Fibroblast of lung (primary cell): Measurements from ENCODE around the gene DEDD2. TPM values are rescaled to one million over a fixed set of nuclear protein-coding genes. Genes with fewer than 3 reads are reported as not detected.

ENCODE experiments used
- DNase-seq, 2 donors: peaks; one replicate each; pipeline versions ENCODE4 v3.0.0 to v3.0.0-alpha.2; 2010; ENCODE audit warnings: low read depth in 2 of 2
- H2AFZ ChIP-seq: 2 replicates; pipeline ENCODE4 v1.5.1; 2012; ENCODE audit warnings: low read length, control low read depth, inconsistent platforms
- H3K27ac ChIP-seq: 2 replicates; pipeline ENCODE4 v1.5.1; 2011; ENCODE audit warnings: low read length, control low read depth; ENCODE audit not compliant: insufficient read depth
- H3K27me3 ChIP-seq: 2 replicates; pipeline ENCODE4 v1.5.1; 2011; ENCODE audit warnings: mild to moderate bottlenecking, low read length; ENCODE audit not compliant: control insufficient read depth, insufficient read depth
- H3K36me3 ChIP-seq: 2 replicates; pipeline ENCODE4 v1.5.1; 2011; ENCODE audit warnings: low read length; ENCODE audit not compliant: control insufficient read depth, insufficient read depth
- H3K4me1 ChIP-seq: 2 replicates; pipeline ENCODE4 v1.5.1; 2011; ENCODE audit warnings: low read length; ENCODE audit not compliant: control insufficient read depth, insufficient read depth; ENCODE audit errors: extremely low read depth
- H3K4me2 ChIP-seq: 2 replicates; pipeline ENCODE4 v1.5.1; 2011; ENCODE audit warnings: low read length, control low read depth; ENCODE audit not compliant: insufficient read depth; ENCODE audit errors: extremely low read depth
- H3K4me3 ChIP-seq, 4 experiments: fragments of 200-600 bp in 1 of 4; sonication (generic) in 1 of 4; replicated peaks in 1 of 4; 2 replicates each; pipeline ENCODE4 v1.5.1; 2011 to 2016; ENCODE audit warnings: low read length in 4 of 4, low read depth in 3 of 4, mild to moderate bottlenecking in 3 of 4, control low read depth in 2 of 4, inconsistent platforms in 1 of 4, mixed read lengths in 1 of 4; ENCODE audit not compliant: insufficient read depth in 1 of 4; ENCODE audit errors: control extremely low read depth in 1 of 4
- H3K79me2 ChIP-seq: 2 replicates; pipeline ENCODE4 v1.5.1; 2012; ENCODE audit warnings: mild to moderate bottlenecking, low read length, inconsistent platforms; ENCODE audit not compliant: control insufficient read depth, insufficient read depth
- H3K9ac ChIP-seq: 2 replicates; pipeline ENCODE4 v1.5.1; 2011; ENCODE audit warnings: mild to moderate bottlenecking, low read length, control low read depth; ENCODE audit not compliant: insufficient read depth
- H3K9me3 ChIP-seq: 2 replicates; pipeline ENCODE4 v1.5.1; 2012; ENCODE audit warnings: low read depth, low read length; ENCODE audit not compliant: control insufficient read depth, insufficient read depth
- H4K20me1 ChIP-seq: 2 replicates; pipeline ENCODE4 v1.5.1; 2011; ENCODE audit warnings: low read length; ENCODE audit not compliant: control insufficient read depth, insufficient read depth; ENCODE audit errors: extremely low read depth
- EZH2 ChIP-seq: IDR thresholded peaks from 2 replicates; pipeline ENCODE4 v1.5.1; 2012; ENCODE audit warnings: low read length, control low read depth, mild to moderate bottlenecking; ENCODE audit errors: missing control alignments
- polyA plus RNA-seq, 2 donors: library from polyadenylated mRNA; depleted of rRNA in 1 of 2; stranded (reverse) in 1 of 2; unstranded in 1 of 2; fragments of >200 nt; gene quantifications; 2 replicates each; pipeline ENCODE4 v1.2.1, GENCODE V29; 2011 to 2012; ENCODE audit warnings: missing spikeins in 1 of 2
- total RNA-seq: library from RNA; depleted of rRNA; stranded (reverse); fragments of >200 nt; gene quantifications from 2 replicates; pipeline ENCODE4 v1.2.1, GENCODE V29; 2014
- TF ChIP-seq, protein P1 (sequence below), 2 donors: IDR thresholded peaks in 1 of 2; conservative IDR thresholded peaks in 1 of 2; 1 replicate in 1 of 2; 2 replicates in 1 of 2; pipeline ENCODE4 v1.5.1; 2011 to 2012; ENCODE audit warnings: low read length in 2 of 2, control low read depth in 1 of 2, inconsistent platforms in 1 of 2, low read depth in 1 of 2, mild to moderate bottlenecking in 1 of 2

Gene DEDD2
- total and polyA plus RNA-seq, 2 donors (not counting 1 experiment from before 2014, with no cell fraction given), result 10.0 to 17.8 TPM

DNA sequence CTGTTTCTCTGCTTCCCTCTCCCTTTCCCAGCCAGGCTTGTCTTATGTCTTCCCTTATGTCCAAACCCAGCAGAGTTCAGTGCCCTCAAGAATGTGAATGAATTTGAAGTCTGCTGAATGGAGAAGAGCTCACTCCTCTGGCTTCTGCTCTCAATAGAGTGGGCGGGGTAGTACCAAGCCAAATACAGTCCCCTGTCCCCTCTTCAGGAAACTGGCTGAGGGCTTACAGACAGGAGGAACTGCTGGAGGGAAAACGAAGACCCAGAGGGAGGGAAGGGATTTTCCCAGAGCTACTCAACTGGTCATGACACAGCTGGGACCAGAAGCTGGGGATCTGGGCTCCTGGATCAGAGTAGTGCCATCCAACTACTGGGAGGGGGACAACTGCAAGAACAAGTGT lies 52.3 kb downstream of the DEDD2 start:
- Histone ChIP-seq H3K27ac (no peak overlapping the region), H3K4me3 (no peak overlapping the region), H3K9me3 (no peaks in the 10 kb centered on the region), H3K36me3 (no peaks in the 10 kb centered on the region), H3K27me3 (peaks cover 32% of the 10 kb centered on the region), H3K4me1 (no peaks in the 10 kb centered on the region), H3K4me2 (no peak overlapping the region), H3K9ac (no peak overlapping the region), H4K20me1 (no peaks in the 10 kb centered on the region), H3K79me2 (no peaks in the 10 kb centered on the region), H2AFZ (no peak overlapping the region)
- TF ChIP-seq, protein P1, sequence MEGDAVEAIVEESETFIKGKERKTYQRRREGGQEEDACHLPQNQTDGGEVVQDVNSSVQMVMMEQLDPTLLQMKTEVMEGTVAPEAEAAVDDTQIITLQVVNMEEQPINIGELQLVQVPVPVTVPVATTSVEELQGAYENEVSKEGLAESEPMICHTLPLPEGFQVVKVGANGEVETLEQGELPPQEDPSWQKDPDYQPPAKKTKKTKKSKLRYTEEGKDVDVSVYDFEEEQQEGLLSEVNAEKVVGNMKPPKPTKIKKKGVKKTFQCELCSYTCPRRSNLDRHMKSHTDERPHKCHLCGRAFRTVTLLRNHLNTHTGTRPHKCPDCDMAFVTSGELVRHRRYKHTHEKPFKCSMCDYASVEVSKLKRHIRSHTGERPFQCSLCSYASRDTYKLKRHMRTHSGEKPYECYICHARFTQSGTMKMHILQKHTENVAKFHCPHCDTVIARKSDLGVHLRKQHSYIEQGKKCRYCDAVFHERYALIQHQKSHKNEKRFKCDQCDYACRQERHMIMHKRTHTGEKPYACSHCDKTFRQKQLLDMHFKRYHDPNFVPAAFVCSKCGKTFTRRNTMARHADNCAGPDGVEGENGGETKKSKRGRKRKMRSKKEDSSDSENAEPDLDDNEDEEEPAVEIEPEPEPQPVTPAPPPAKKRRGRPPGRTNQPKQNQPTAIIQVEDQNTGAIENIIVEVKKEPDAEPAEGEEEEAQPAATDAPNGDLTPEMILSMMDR (conservative IDR thresholded peaks at IDR 0.05 in 1 of 2, IDR thresholded peaks at IDR 0.05 in 1 of 2; ENCODE audit: low read depth in 1 of 2, low read length in 2 of 2), result no peak
- no peak for TF ChIP-seq EZH2
- no peak for DNase-seq

DNA sequence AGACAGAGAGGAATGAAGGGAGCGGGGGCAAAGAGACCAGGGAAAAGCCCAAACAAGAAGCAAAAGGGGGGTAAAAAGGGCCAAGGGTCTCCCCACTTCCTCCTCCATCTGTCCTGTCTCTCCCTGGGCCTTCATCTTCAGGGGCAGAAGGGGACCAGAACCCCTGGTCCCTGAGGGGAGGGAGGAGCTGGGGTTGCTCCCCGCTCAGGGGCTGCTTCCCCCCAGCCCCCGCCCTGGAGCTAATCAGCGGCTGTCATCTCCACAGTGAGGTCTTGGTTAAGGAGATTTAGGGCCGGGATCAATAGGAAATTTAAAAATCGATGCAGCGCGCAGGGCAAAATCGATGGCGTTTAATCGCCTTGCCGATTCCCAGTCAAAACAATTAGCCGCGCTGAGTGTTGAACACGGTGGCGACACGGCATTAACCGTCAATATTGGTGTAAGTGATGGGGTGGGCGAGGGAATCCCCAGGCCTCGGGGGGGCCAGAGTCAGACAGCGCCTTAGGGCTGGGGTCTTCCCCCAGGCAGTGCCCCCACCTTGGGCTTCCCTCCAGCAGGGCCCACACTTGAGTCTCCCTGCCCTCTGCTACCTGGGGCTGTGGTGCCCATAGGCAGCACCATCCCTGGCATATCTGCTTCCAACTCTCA lies 55.7 kb downstream of the DEDD2 start:
- no peak for TF ChIP-seq EZH2
- TF ChIP-seq, protein P1 (conservative IDR thresholded peaks at IDR 0.05 in 1 of 2, IDR thresholded peaks at IDR 0.05 in 1 of 2; ENCODE audit: low read depth in 1 of 2, low read length in 2 of 2), result no peak
- Histone ChIP-seq H3K79me2 (no peaks in the 10 kb centered on the region), H2AFZ (no peak overlapping the region), H3K4me2 (no peak overlapping the region), H3K9me3 (no peaks in the 10 kb centered on the region), H4K20me1 (no peaks in the 10 kb centered on the region), H3K27me3 (peaks cover 42% of the 10 kb centered on the region), H3K4me3 (no peak overlapping the region), H3K36me3 (no peaks in the 10 kb centered on the region), H3K4me1 (no peaks in the 10 kb centered on the region), H3K27ac (no peak overlapping the region), H3K9ac (no peak overlapping the region)
- no peak for DNase-seq

DNA sequence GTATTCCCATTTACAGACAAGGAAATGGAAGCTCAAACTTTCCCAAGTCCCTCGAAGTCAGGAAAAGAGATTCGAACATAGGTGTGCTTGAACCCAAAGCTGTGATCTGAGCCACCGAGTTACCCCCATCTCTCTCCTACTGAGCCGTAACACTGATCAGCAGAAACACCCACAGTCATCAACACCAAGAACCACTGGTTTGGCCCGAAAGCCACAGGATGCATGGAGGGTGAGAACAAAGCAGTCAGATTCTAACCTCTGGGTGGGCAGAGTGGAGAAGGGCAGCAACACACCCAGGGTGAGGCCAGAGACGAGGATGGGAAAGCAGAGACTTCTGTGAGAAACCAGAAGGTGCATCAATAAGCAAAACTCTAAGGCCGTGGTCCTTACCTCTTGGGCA lies 57.5 kb downstream of the DEDD2 start:
- H3K27ac ChIP-seq, result no peak overlapping the region
- H3K9me3 ChIP-seq, result no peaks in the 10 kb centered on the region
- no peak overlapping the region for H2AFZ ChIP-seq
- H3K27me3 ChIP-seq, result peaks cover 48% of the 10 kb centered on the region
- TF ChIP-seq, protein P1 (conservative IDR thresholded peaks at IDR 0.05 in 1 of 2, IDR thresholded peaks at IDR 0.05 in 1 of 2; ENCODE audit: low read depth in 1 of 2, low read length in 2 of 2), result no peak
- TF ChIP-seq EZH2, result no peak
- H3K4me3 ChIP-seq, result no peak overlapping the region
- H4K20me1 ChIP-seq, result no peaks in the 10 kb centered on the region
- H3K4me2 ChIP-seq, result no peak overlapping the region
- no peaks in the 10 kb centered on the region for H3K36me3 ChIP-seq
- no peak for DNase-seq
- H3K9ac ChIP-seq, result no peak overlapping the region
- no peaks in the 10 kb centered on the region for H3K4me1 ChIP-seq
- H3K79me2 ChIP-seq, result no peaks in the 10 kb centered on the region
